ENCODE data around the gene IL4R. TPM values are rescaled to one million over a fixed set of nuclear protein-coding genes. Genes with fewer than 3 reads are reported as not detected.

IL4R gene
- total RNA-seq, 1 experiment from 2014 or later, result 28.9 TPM

- Histone ChIP-seq H3K9me3 (ENCODE audit: control insufficient read depth, insufficient read depth, low read depth, low read length) (no peaks in the 10 kb centered on the region), H3K4me3 (ENCODE audit: low read depth in 2 of 2, low read length in 2 of 2) (no peak overlapping the region), H3K4me1 (ENCODE audit: control insufficient read depth, insufficient read depth, low read length) (no peaks in the 10 kb centered on the region), H3K27me3 (ENCODE audit: control insufficient read depth, insufficient read depth, low read length) (no peaks in the 10 kb centered on the region), H3K27ac (ENCODE audit: low read length) (no peak overlapping the region), H3K36me3 (ENCODE audit: control insufficient read depth, insufficient read depth, low read length) (no peaks in the 10 kb centered on the region)
- intact Hi-C loops (cut with micrococcal nuclease; ENCODE audit: unreplicated experiment) (no loop called here), in situ Hi-C loops (cut with HindIII; ENCODE audit: low pct_unique_long_range_greater_than_20kb, low sequenced_read_pairs) (no loop called here)
- ATAC-seq, result no peak
- TF ChIP-seq SIN3A (IDR thresholded peaks at IDR 0.05; ENCODE audit: borderline replicate concordance, insufficient read depth, low read depth, low read length), result no peak
- TF ChIP-seq REST (IDR thresholded peaks at IDR 0.05; ENCODE audit: insufficient read depth in 1 of 2, low read depth in 2 of 2, low read length in 1 of 2), result no peak
- TF ChIP-seq POLR2AphosphoS5 (IDR thresholded peaks at IDR 0.05; ENCODE audit: low read depth, low read length), result no peak
- no peak for TF ChIP-seq CTCF (IDR thresholded peaks at IDR 0.05)
- TF ChIP-seq TCF7L2 (IDR thresholded peaks at IDR 0.05; ENCODE audit: low read depth, low read length), result no peak
- BruUV-seq (replicated peaks), result no TSS peak
- ChIA-PET POLR2A (no interaction called here), CTCF (no interaction called here)
- DNase-seq (ENCODE audit: low read depth, low spot score), result no peak
These were observed 19.3 kb downstream of the IL4R start for GRCh38 chr16:27333104-27333503.

DNA sequence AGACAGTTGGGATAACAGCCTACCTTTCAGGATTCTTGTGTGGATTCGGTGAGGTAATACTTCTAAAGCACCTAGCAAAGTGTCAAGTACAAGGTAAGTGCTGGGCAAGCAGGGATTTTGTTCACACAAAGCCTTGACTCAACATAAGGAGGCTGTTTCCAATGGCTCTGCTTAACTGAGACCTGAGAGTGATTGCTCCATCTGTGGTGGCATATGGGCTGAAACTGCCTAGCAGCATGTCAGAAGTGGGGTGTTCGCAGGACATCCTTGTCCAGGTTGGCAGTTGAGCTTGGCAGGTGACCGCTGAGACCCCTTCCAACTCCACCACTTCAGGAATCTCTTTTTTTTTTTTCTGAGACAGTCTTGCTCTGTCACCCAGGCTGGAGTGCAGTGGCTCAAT, 19.8 kb downstream of the IL4R start:
- Histone ChIP-seq H3K27ac (ENCODE audit: low read length) (no peak overlapping the region), H3K4me1 (ENCODE audit: control insufficient read depth, insufficient read depth, low read length) (no peaks in the 10 kb centered on the region), H3K4me3 (ENCODE audit: low read depth in 2 of 2, low read length in 2 of 2) (no peak overlapping the region), H3K36me3 (ENCODE audit: control insufficient read depth, insufficient read depth, low read length) (no peaks in the 10 kb centered on the region), H3K27me3 (ENCODE audit: control insufficient read depth, insufficient read depth, low read length) (no peaks in the 10 kb centered on the region), H3K9me3 (ENCODE audit: control insufficient read depth, insufficient read depth, low read depth, low read length) (no peaks in the 10 kb centered on the region)
- intact Hi-C loops (cut with micrococcal nuclease; ENCODE audit: unreplicated experiment) (no loop called here), in situ Hi-C loops (cut with HindIII; ENCODE audit: low pct_unique_long_range_greater_than_20kb, low sequenced_read_pairs) (no loop called here)
- ATAC-seq (no peak), DNase-seq (ENCODE audit: low read depth, low spot score) (no peak)
- POLR2A ChIA-PET, result no interaction called here
- TF ChIP-seq REST (IDR thresholded peaks at IDR 0.05; ENCODE audit: insufficient read depth in 1 of 2, low read depth in 2 of 2, low read length in 1 of 2) (no peak), POLR2AphosphoS5 (IDR thresholded peaks at IDR 0.05; ENCODE audit: low read depth, low read length) (no peak), CTCF (IDR thresholded peaks at IDR 0.05) (no peak), SIN3A (IDR thresholded peaks at IDR 0.05; ENCODE audit: borderline replicate concordance, insufficient read depth, low read depth, low read length) (no peak), TCF7L2 (IDR thresholded peaks at IDR 0.05; ENCODE audit: low read depth, low read length) (no peak)
- no TSS peak for BruUV-seq (replicated peaks)
- CTCF ChIA-PET, result no interaction called here

Measured in Panc1 (cell line).